Muscle layer of colon (tissue), 2 donors: Measurements from ENCODE around the gene RNF114.
A peak's percentile ranks its signal among the peaks of the same experiment; 100 is the strongest.

Experiments
- H3K27ac ChIP-seq: one replicate; pipeline ENCODE4 v1.7.0; 2013; ENCODE audit warnings: low read depth, mild to moderate bottlenecking, low read length, moderate library complexity
- H3K27me3 ChIP-seq, 2 donors: one replicate each; pipeline ENCODE4 v1.7.0; 2013; ENCODE audit warnings: low read length in 2 of 2, mild to moderate bottlenecking in 2 of 2; ENCODE audit not compliant: insufficient read depth in 2 of 2, control insufficient read depth in 1 of 2
- H3K36me3 ChIP-seq: one replicate; pipeline ENCODE4 v1.7.0; 2013; ENCODE audit warnings: mild to moderate bottlenecking, low read length; ENCODE audit not compliant: insufficient read depth
- H3K4me1 ChIP-seq: one replicate; pipeline ENCODE4 v1.7.0; 2013; ENCODE audit warnings: mild to moderate bottlenecking, low read length; ENCODE audit not compliant: insufficient read depth
- H3K4me3 ChIP-seq, 2 donors: one replicate each; pipeline ENCODE4 v1.7.0; 2013; ENCODE audit warnings: low read length in 2 of 2, low read depth in 1 of 2, mild to moderate bottlenecking in 1 of 2, moderate library complexity in 1 of 2
- H3K9ac ChIP-seq: one replicate; pipeline ENCODE4 v1.7.0; 2013; ENCODE audit warnings: low read length
- H3K9me3 ChIP-seq: one replicate; pipeline ENCODE4 v1.7.0; 2013; ENCODE audit warnings: mild to moderate bottlenecking, low read length
- donor health status: abdominal sarcoma.
- donor health status: Adenocarcinoma of cecum.

Gene RNF114, protein sequence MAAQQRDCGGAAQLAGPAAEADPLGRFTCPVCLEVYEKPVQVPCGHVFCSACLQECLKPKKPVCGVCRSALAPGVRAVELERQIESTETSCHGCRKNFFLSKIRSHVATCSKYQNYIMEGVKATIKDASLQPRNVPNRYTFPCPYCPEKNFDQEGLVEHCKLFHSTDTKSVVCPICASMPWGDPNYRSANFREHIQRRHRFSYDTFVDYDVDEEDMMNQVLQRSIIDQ

DNA sequence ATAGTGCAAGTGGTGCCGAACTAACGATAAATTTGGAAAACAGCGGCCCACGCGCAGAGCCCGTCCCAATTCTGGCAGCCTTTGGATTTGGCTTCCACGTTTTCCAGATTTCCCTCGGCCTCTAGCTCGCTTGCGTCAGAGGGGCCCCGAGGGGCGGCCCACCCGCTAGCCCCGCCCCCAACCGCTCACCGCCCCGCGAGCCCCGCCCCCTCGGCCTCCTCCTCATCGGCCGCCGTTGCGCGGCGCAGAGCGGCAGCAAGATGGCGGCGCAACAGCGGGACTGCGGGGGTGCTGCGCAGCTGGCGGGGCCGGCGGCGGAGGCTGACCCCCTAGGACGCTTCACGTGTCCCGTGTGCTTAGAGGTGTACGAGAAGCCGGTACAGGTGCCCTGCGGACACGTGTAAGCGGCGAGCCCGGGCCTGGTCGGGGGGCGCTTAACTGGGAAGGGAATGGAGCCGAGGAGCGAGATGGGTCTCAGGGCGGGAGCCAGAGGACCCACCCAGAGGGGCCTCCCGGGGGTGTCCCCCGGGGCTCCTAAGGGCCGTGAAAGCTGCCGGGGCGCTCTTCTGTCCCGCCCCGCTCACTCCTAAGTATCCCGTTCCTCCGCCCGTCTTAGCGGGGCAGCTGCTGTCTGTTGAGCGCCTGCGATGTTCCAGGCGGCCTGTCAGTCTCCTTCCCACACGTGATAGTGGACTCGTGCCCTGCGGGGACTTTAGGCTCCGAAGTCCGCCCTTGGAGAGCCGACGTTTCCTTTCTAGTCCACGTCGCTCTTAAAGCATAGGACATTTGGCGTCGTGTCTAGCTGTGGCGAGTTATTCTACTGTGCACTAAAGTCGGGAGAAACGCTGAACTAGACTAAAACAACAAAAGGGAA is at the start of gene RNF114:
TSS of gene RNF114 (plus strand) at position 245 of the 874 bp plus-strand sequence. CDS start at position 261, 16 bp downstream.
- no peaks in the 10 kb centered on the region for H3K36me3 ChIP-seq
- no peaks in the 10 kb centered on the region for H3K9me3 ChIP-seq
- peak within 1 kb of the TSS; percentile 75 for H3K27ac ChIP-seq
- H3K4me3 ChIP-seq = peak within 1 kb of the TSS; percentile 87 to 92
- no peaks in the 10 kb centered on the region for H3K27me3 ChIP-seq
- H3K4me1 ChIP-seq = peaks cover 25% of the 10 kb centered on the region
- H3K9ac ChIP-seq = peak within 1 kb of the TSS; percentile 86

GRCh38 chr20:49886571-49887213 is 49.5 kb upstream of the RNF114 start:
- no peaks in the 10 kb centered on the region for H3K27me3 ChIP-seq
- no peaks in the 10 kb centered on the region for H3K9me3 ChIP-seq
- H3K27ac ChIP-seq = no peak overlapping the region
- H3K36me3 ChIP-seq = peaks cover 27% of the 10 kb centered on the region
- no peak overlapping the region for H3K9ac ChIP-seq
- no peak overlapping the region for H3K4me3 ChIP-seq
- H3K4me1 ChIP-seq = peaks cover 10% of the 10 kb centered on the region

DNA sequence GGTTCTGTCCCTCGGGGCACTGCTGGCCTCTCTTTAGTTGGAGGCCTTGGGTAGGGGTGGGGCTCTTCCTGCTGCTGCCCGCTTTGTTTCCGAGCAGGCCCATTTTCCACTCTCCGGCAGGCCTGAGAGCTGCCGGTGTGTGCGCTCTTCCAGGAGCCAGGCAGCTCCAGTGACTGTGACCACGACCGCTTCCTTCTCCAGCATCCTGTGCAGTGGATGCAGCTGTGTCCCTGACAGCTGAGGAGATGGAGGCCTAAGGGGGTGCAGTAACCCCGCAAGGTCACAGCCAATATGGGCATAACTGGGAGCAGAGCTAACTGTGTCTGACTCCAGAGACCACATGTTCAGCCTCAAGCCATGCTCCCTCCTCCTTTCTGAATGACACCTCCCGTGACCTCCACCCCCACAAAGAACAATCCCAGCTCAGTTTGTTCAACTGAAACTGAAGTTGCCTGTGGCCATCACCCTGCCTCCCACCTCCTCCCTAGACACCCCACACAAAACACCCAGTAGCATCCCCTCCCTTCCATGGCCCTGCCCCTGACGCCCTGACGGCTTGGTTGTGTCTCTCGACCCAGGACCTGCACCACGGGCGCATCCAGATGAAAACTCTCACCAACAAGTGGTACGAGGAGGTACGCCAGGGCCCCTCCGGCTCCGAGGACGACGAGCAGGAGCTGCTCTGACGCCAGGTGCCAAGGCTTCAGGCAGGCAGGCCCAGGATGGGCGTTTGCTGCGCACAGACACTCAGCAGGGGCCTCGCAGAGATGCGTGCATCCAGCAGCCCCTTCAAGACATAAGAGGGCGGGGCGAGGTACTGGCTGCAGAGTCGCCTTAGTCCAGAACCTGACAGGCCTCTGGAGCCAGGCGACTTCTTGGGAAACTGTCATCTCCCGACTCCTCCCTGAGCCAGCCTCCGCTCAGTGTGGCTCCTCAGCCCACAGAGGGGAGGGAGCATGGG is 48.7 kb upstream of the RNF114 start:
- H3K36me3 ChIP-seq = peaks cover 27% of the 10 kb centered on the region
- no peak overlapping the region for H3K4me3 ChIP-seq
- H3K4me1 ChIP-seq = peaks cover 10% of the 10 kb centered on the region
- no peak overlapping the region for H3K9ac ChIP-seq
- H3K9me3 ChIP-seq = no peaks in the 10 kb centered on the region
- no peak overlapping the region for H3K27ac ChIP-seq
- H3K27me3 ChIP-seq = no peaks in the 10 kb centered on the region

DNA sequence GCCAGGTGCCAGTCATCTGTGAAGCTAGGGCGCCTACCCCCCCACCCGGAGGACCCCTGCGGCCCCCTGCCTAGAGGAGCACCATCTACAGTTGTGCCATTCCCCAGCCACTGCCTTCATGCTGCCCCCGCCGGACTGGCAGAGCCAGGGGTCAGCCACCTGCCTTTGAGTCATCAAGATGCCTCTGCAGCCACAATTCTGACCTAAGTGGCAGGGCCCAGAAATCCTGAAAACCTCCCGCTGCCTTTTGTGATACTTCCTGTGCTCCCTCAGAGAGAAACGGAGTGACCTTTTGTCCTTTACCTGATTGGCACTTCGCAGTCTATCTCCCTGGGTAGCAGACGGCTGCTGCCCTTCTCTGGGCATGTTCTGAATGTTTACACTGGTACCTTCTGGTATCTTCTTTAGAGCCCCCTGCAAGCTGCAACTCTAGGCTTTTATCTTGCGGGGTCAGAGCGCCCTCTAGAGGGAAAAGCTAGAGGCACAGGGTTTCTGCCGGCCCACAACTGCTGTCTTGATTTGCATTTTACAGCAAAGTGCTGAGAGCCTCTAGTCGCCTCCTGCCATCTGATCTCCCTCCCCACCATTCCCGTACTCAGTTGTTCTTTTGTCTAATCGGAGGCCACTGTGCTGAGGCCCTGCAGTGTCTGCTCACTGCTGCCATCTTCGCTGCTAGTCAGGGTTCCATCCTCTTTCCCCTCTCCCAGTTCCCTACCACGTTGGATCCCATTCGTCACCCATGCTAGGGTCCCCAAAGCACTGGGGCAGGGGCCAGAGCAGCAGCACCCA is 47.8 kb upstream of the RNF114 start:
- Histone ChIP-seq H3K9me3 (no peaks in the 10 kb centered on the region), H3K4me1 (peaks cover 10% of the 10 kb centered on the region), H3K27ac (no peak overlapping the region), H3K4me3 (no peak overlapping the region), H3K36me3 (peaks cover 22% of the 10 kb centered on the region), H3K27me3 (no peaks in the 10 kb centered on the region), H3K9ac (no peak overlapping the region)

DNA sequence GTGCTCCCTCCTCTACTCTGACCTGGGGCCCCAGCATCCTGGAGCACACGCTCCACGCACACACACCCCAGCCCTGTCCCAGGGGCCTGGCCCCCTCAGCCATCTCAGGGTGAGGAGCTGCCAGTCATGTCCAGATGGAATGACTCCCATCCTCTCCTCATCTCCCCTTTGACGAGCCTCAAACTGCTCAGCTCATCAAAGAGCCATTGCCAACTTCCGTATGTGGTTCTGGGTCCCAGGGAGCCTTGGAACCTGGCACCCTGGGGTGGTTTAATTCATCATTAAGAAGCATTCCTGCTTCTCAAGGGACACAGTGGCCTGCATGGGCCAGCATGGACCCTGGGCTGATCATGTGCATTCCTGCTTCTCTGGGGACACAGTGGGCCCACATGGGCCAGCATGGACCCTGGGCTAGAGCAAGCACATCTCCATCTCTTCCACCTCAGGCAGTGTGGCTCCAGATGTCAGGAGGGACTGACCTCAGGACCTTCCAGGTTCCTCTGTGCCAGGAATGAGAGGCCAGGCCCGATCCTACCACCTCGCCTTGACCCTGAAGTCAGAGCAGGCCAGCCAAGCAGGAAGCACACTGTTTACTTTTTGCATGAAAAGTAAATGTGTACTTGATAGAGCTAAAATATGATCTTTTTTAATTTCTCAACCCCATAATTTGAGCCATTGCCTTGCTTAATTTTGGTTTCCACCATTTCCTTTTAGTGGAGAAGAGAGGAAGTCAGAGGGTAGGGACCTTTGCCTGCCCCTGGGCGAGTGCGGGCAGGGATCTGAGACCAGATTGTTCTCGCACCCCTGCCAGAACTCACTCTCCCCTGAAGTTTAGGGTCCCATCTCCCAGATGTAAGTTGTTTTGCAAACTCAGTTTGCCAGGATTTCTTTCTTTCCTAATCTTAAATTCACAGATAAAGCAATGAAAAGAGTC is 46.9 kb upstream of the RNF114 start:
- no peaks in the 10 kb centered on the region for H3K9me3 ChIP-seq
- H3K4me3 ChIP-seq = no peak overlapping the region
- H3K9ac ChIP-seq = no peak overlapping the region
- peaks cover 10% of the 10 kb centered on the region for H3K4me1 ChIP-seq
- peaks cover 14% of the 10 kb centered on the region for H3K36me3 ChIP-seq
- no peak overlapping the region for H3K27ac ChIP-seq
- H3K27me3 ChIP-seq = no peaks in the 10 kb centered on the region

DNA sequence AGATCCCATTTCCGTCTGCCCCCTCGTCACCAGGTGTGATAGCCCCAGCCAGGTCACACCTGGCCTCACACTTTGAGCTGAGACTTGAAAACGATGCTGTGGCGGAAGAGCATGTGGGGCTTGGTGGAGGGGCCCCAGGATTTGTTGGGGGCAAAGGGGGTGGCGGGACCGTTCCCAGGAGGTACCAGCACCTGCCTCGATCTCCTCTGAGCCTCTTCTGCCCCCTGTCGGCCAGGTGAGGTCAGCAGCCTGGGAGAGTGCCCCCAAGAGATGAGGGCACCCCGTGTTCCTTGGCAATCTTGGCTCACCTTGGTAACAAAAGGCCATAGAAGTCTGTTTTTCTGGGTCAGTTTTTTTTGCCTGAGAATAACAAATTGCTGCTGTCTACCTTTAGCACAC is 46.3 kb upstream of the RNF114 start:
- Histone ChIP-seq H3K27ac (no peak overlapping the region), H3K27me3 (no peaks in the 10 kb centered on the region), H3K36me3 (peaks cover 7% of the 10 kb centered on the region), H3K9me3 (no peaks in the 10 kb centered on the region), H3K9ac (no peak overlapping the region), H3K4me1 (peaks cover 10% of the 10 kb centered on the region), H3K4me3 (no peak overlapping the region)

DNA sequence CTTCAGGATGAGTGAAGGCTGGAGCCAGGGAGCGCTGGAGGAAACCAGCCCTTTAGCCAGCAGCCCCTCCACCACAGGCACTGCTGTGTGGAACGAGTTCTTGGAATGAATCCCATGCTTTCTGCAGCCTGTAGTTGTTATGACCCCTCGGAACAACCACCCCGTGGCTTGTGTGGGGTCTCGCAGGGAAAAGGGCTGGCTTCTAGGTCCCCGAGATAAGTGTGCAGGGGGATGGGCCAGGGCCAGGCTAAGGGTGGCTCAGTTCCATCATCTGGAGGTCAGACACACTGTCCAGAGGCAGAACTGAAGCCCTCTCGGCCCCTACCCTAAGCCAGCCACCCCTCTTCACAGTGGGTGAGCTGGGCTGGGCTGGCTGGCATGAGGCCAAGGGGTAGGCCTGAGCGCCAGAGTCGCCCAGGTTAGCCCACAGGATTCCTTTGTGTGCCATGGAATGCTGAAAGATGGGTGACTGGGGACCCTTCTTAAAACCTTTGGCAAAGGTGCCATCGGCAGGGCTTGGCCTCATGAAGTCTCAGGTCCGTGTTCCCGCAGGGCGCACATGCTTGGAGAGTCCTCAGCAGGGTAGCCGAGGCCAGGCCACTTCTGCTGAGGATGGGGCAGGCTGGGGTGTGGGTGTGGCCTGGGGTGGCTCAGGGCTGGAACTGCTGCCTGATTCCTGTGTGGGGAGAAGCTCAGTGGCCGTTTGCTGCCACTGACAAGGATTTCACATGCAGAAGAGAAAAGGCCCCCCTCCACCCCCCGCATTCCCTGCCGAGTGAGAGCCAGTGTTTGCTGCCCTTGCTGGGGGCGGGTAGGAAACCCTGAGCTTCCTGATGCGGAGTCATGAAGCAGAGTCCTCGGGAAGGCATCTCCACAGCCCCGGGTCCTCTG is 45.5 kb upstream of the RNF114 start:
- Histone ChIP-seq H3K4me1 (peaks cover 10% of the 10 kb centered on the region), H3K4me3 (no peak overlapping the region), H3K9ac (no peak overlapping the region), H3K36me3 (peaks cover under 1% of the 10 kb centered on the region), H3K9me3 (no peaks in the 10 kb centered on the region), H3K27ac (no peak overlapping the region), H3K27me3 (no peaks in the 10 kb centered on the region)

GRCh38 chr20:49891476-49892110 is 44.6 kb upstream of the RNF114 start:
- Histone ChIP-seq H3K36me3 (no peaks in the 10 kb centered on the region), H3K4me3 (no peak overlapping the region), H3K9ac (no peak overlapping the region), H3K4me1 (peaks cover 10% of the 10 kb centered on the region), H3K27me3 (no peaks in the 10 kb centered on the region), H3K27ac (no peak overlapping the region), H3K9me3 (no peaks in the 10 kb centered on the region)

- Histone ChIP-seq H3K9me3 (no peaks in the 10 kb centered on the region), H3K4me3 (no peak overlapping the region), H3K9ac (no peak overlapping the region), H3K27ac (no peak overlapping the region), H3K36me3 (no peaks in the 10 kb centered on the region), H3K4me1 (peaks cover 10% of the 10 kb centered on the region), H3K27me3 (no peaks in the 10 kb centered on the region)
Observed at GRCh38 chr20:49892260-49892659, 43.9 kb upstream of the RNF114 start.
